Astrocyte of the cerebellum (primary cell): ENCODE results near the gene SLC26A4.

Experiments
- DNase-seq: peaks from one replicate; pipeline ENCODE4 v3.0.0-alpha.2; 2011; ENCODE audit warnings: low read depth
- H3K4me3 ChIP-seq: 2 replicates; pipeline ENCODE4 v1.5.1; 2011; ENCODE audit warnings: mild to moderate bottlenecking, low read depth, low read length, moderate library complexity
- in situ Hi-C: cut with HindIII; loops from 2 replicates; pipeline ENCODE4 v1.10.0; 2017; ENCODE audit warnings: low sequenced_read_pairs
- TF ChIP-seq, protein P1 (sequence below): IDR thresholded peaks from 2 replicates; pipeline ENCODE4 v1.5.1; 2012; ENCODE audit warnings: low read length, low read depth, moderate library complexity, mild to moderate bottlenecking; ENCODE audit errors: missing control alignments

The SLC26A4 gene

DNA sequence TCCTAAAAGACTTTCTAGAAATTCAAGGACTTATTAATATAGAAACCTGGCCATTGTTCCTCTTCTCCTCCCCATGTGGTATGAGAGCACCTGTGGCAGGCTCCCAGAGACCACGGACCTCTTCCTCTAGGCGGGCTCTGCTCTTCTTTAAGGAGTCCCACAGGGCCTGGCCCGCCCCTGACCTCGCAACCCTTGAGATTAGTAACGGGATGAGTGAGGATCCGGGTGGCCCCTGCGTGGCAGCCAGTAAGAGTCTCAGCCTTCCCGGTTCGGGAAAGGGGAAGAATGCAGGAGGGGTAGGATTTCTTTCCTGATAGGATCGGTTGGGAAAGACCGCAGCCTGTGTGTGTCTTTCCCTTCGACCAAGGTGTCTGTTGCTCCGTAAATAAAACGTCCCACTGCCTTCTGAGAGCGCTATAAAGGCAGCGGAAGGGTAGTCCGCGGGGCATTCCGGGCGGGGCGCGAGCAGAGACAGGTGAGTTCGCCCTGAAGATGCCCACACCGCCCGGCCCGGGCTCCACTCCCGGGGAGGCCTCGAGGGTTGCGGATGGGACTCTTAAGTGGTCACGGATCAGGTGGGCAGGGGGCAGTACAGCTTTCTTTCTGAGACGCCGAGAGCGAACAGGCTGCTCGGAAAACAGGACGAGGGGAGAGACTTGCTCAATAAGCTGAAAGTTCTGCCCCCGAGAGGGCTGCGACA is at the start of gene SLC26A4:
Gene SLC26A4 (plus strand): TSS at position 448 of the 700 bp plus-strand sequence. CDS start 814 bp downstream, outside the sequence.
- TF ChIP-seq, protein P1, sequence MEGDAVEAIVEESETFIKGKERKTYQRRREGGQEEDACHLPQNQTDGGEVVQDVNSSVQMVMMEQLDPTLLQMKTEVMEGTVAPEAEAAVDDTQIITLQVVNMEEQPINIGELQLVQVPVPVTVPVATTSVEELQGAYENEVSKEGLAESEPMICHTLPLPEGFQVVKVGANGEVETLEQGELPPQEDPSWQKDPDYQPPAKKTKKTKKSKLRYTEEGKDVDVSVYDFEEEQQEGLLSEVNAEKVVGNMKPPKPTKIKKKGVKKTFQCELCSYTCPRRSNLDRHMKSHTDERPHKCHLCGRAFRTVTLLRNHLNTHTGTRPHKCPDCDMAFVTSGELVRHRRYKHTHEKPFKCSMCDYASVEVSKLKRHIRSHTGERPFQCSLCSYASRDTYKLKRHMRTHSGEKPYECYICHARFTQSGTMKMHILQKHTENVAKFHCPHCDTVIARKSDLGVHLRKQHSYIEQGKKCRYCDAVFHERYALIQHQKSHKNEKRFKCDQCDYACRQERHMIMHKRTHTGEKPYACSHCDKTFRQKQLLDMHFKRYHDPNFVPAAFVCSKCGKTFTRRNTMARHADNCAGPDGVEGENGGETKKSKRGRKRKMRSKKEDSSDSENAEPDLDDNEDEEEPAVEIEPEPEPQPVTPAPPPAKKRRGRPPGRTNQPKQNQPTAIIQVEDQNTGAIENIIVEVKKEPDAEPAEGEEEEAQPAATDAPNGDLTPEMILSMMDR, result no peak
- DNase-seq, result no peak
- in situ Hi-C loops, result no loop called here
- H3K4me3 ChIP-seq, result peak within 1 kb of the TSS; percentile 43

DNA sequence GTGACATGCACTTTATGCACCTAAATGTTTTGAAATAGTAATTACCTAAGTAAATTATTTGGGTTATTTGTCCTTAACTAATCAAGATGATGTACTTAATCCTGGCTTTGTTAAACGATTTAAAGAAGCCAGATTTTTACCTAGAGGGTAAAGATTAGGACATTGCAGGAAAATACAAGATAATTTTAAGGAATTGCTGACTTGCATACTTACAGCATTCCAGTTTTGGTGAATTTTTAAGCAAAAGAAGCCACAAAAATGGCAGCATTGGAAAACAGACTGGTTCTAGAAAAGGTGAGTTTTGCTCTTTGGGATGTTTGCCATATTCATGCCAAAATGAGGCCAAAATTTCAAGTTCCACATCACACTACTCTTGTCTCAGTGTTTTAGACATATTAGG is 47.2 kb upstream of the SLC26A4 start:
- TF ChIP-seq, protein P1, result no peak
- DNase-seq, result no peak
- in situ Hi-C loops, result no loop called here

DNA sequence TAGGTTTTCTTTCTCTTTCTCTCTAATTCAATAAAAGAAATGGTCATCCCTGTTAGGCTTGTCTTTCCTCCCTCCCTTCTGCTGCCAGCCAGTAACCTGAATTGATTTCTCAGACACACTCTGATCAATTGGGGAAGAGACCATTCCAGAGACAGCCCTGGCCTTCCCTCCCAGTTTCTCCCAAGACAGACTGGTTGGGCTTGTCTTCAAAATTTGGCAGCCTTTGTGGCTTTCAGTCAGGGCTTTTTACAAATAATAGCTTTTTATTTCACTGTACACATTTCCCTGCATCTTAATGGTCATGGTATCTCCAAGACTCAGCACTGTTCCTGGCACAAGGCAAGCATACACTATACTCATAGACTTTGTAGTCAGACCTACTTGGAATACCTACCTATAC is 46.7 kb upstream of the SLC26A4 start:
- TF ChIP-seq, protein P1, result no peak
- DNase-seq, result no peak
- H3K4me3 ChIP-seq, result no peak overlapping the region
- in situ Hi-C loops, result no loop called here

More for the DNA sequence above, 47.2 kb upstream of the SLC26A4 start:
- no peak overlapping the region for H3K4me3 ChIP-seq

DNA sequence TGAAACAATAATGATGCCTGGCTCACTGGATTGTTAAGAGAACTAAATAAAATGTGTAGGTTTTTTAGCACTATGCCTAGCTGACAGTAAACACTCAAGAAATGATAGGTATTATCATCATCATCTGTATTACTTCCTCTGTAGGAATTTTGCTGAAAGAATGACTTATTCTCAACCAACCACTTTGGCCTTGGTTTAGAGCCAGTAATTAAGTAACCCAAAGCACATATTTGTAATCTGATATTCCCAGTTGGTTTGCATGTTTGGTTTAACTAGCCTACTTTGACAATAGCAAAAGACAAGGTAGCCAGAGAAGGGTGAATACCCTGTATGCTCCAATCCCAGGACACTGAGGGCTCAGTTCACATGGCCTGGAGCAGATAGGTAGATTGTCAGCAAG is 46.2 kb upstream of the SLC26A4 start:
- TF ChIP-seq, protein P1, result no peak
- in situ Hi-C loops, result no loop called here
- no peak overlapping the region for H3K4me3 ChIP-seq
- DNase-seq, result peak; percentile 60

DNA sequence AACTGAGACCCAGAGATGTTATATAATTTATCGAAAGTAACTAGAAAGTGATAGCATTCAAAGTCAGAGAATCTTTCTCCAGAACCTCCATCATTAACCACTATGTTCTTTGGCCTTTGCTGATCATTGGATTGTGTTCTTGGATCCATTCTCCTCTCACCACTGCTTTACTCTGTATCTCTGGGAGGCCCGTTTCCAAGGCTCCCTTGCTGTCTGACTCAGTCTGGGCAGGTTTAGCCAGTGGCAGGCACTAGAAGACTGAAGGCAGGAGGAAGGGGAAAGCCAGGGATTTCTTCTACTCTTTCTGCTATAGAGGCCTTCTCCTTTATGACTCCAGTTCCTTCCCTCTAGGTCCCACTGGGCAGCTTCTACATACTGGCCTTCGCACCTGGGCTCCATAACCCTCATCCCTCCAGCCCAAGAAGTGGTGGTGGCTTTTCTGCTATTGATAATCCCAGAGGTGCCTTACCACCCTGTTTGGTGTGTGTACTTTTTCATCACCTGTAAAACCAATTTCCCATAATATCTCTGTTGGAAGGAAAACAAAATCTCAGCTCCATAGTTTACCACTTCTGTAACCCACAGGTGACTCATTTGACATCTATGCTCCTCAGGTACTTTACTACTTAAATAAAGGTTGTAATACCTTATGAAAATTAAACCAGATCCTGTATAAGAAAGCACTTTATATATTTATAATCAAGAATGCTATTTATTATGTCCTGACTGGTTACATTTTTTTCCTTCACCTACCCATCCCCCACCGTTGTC is 44.5 kb upstream of the SLC26A4 start:
- in situ Hi-C loops, result no loop called here
- H3K4me3 ChIP-seq, result no peak overlapping the region
- TF ChIP-seq, protein P1, result no peak
- DNase-seq, result no peak

DNA sequence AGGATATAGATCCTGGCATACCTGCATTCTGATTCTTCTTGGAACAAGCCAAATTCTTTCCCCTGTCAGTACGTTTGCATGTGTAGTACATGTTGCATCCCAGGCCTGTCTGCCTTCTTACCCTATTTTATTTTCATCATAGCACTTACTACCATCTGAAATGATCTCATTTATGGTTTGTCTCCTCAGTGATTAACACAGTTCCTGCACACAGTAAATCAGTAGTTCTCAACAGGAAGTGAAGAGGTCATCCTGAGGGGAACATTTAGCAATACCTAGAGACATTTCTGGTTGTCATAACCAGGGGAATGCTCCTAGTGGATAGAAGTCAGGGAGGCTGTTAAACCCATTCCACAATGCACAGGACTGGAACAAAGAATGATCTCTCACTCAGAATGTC is 38.2 kb upstream of the SLC26A4 start:
- no peak for DNase-seq
- no peak overlapping the region for H3K4me3 ChIP-seq
- TF ChIP-seq, protein P1, result no peak
- in situ Hi-C loops, result no loop called here
